GM21381 (cell line): Measurements from ENCODE around the gene CXCL6.

ENCODE experiments used
- ATAC-seq: cut with Tn5 transposase; IDR thresholded peaks from one replicate; pipeline ENCODE4 v1.9.1; 2021; ENCODE audit warnings: mild to moderate bottlenecking, moderate library complexity; ENCODE audit not compliant: unreplicated experiment

The CXCL6 gene

GRCh38 chr4:73836373-73837279 is at the start of gene CXCL6:
CXCL6 (plus strand) TSS chr4:73836678; CDS start chr4:73836751, 73 bp downstream.
- no peak for ATAC-seq

- no peak for ATAC-seq
Observed at GRCh38 chr4:73788411-73788810, 48.1 kb upstream of the CXCL6 start.

- ATAC-seq: no peak
Observed at GRCh38 chr4:73798842-73799241, 37.6 kb upstream of the CXCL6 start.

GRCh38 chr4:73800206-73800605 is 36.3 kb upstream of the CXCL6 start:
- ATAC-seq: no peak

- no peak for ATAC-seq
Observed at GRCh38 chr4:73801692-73802091, 34.8 kb upstream of the CXCL6 start.

GRCh38 chr4:73803213-73803612 is 33.3 kb upstream of the CXCL6 start:
- ATAC-seq: no peak

- no peak for ATAC-seq
Observed at GRCh38 chr4:73810191-73810590, 26.3 kb upstream of the CXCL6 start.

- no peak for ATAC-seq
Observed at GRCh38 chr4:73811841-73812240, 24.6 kb upstream of the CXCL6 start.

- ATAC-seq: no peak
Observed at GRCh38 chr4:73814679-73815078, 21.8 kb upstream of the CXCL6 start.

GRCh38 chr4:73815145-73815544 is 21.3 kb upstream of the CXCL6 start:
- ATAC-seq: no peak

GRCh38 chr4:73816814-73817213 is 19.7 kb upstream of the CXCL6 start:
- ATAC-seq: no peak

- ATAC-seq: no peak
Observed at GRCh38 chr4:73817341-73817740, 19.1 kb upstream of the CXCL6 start.

GRCh38 chr4:73821325-73821724 is 15.2 kb upstream of the CXCL6 start:
- ATAC-seq: no peak

GRCh38 chr4:73822389-73822788 is 14.1 kb upstream of the CXCL6 start:
- ATAC-seq: no peak

- ATAC-seq: no peak
Observed at GRCh38 chr4:73822812-73823504, 13.5 kb upstream of the CXCL6 start.

GRCh38 chr4:73823760-73824159 is 12.7 kb upstream of the CXCL6 start:
- no peak for ATAC-seq

- no peak for ATAC-seq
Observed at GRCh38 chr4:73828956-73829355, 7.5 kb upstream of the CXCL6 start.

- no peak for ATAC-seq
Observed at GRCh38 chr4:73831569-73831968, 4.9 kb upstream of the CXCL6 start.

GRCh38 chr4:73832651-73833237 is 3.7 kb upstream of the CXCL6 start:
- no peak for ATAC-seq

GRCh38 chr4:73839071-73839470 is 2.6 kb downstream of the CXCL6 start:
- ATAC-seq: no peak

- no peak for ATAC-seq
Observed at GRCh38 chr4:73839715-73840114, 3.2 kb downstream of the CXCL6 start.
